SK-N-SH (cell line): ENCODE results near the gene GAPVD1. TPM values are rescaled to one million over a fixed set of nuclear protein-coding genes. Genes with fewer than 3 reads are reported as not detected.

Source experiments
- CTCF ChIA-PET: fragments of 300-600, 350-600 bp; formaldehyde crosslinking; extraction: SDS; loops from one replicate; lab custom pipeline; 2021; lab: Yijun Ruan, JAX
- POLR2A ChIA-PET: fragments of 350-600 bp; sonication (Branson Sonifier 250); formaldehyde crosslinking; extraction: SDS; loops from one replicate; lab custom pipeline; 2020; ENCODE audit warnings: antibody characterized with exemption, inconsistent platforms; lab: Yijun Ruan, JAX
- DNase-seq: peaks from one replicate; pipeline ENCODE4 v3.0.0; 2012
- H2AFZ ChIP-seq: fragments of 200-600 bp; sonication (generic); 2 replicates; pipeline ENCODE4 v1.8.1; 2016; ENCODE audit warnings: antibody characterized with exemption, mild to moderate bottlenecking, low read depth
- H3F3A ChIP-seq: fragments of 200-600 bp; sonication (generic); replicated peaks from 2 replicates; pipeline ENCODE3; 2016; ENCODE audit warnings: antibody characterized with exemption, mild to moderate bottlenecking; ENCODE audit not compliant: insufficient read depth
- H3K27ac ChIP-seq, 2 experiments: fragments of 200-500 bp in 1 of 2; fragments of 200-600 bp in 1 of 2; sonication (Bioruptor generic) in 1 of 2; sonication (generic), shearing (Covaris generic) in 1 of 2; 2 replicates each; pipeline versions ENCODE4 v1.5.1 to v1.6.1; 2014 to 2016; ENCODE audit warnings: low read depth in 2 of 2, inconsistent platforms in 1 of 2, low read length in 1 of 2, mild to moderate bottlenecking in 1 of 2, mixed read lengths in 1 of 2
- H3K27me3 ChIP-seq: fragments of 200-600 bp; sonication (generic), shearing (Covaris generic); 2 replicates; pipeline ENCODE4 v1.6.1; 2016; ENCODE audit warnings: mixed run types; ENCODE audit not compliant: insufficient read depth
- H3K36me3 ChIP-seq, 2 experiments: fragments of 200-500 bp in 1 of 2; fragments of 200-600 bp in 1 of 2; sonication (Bioruptor generic) in 1 of 2; sonication (generic) in 1 of 2; replicated peaks in 1 of 2; 2 replicates each; pipeline versions ENCODE3 to v1.5.1; 2014 to 2016; ENCODE audit warnings: low read length in 1 of 2, mild to moderate bottlenecking in 1 of 2; ENCODE audit not compliant: insufficient read depth in 2 of 2, control insufficient read depth in 1 of 2
- H3K4me1 ChIP-seq, 2 experiments: fragments of 200-500 bp in 1 of 2; fragments of 200-600 bp in 1 of 2; sonication (Bioruptor generic) in 1 of 2; sonication (generic), shearing (Covaris generic) in 1 of 2; 2 replicates each; pipeline versions ENCODE4 v1.5.1 to v1.6.1; 2014 to 2016; ENCODE audit warnings: low read depth in 1 of 2, low read length in 1 of 2, mixed run types in 1 of 2; ENCODE audit not compliant: insufficient read depth in 2 of 2, control insufficient read depth in 1 of 2
- H3K4me2 ChIP-seq: fragments of 200-600 bp; sonication (generic), shearing (Covaris generic); 2 replicates; pipeline ENCODE4 v1.6.1; 2017; ENCODE audit warnings: mixed run types
- H3K4me3 ChIP-seq, 2 experiments: fragments of 200-500 bp in 1 of 2; fragments of 200-600 bp in 1 of 2; sonication (Bioruptor generic) in 1 of 2; sonication (generic), shearing (Covaris generic) in 1 of 2; 2 replicates each; pipeline versions ENCODE4 v1.5.1 to v1.8.1; 2014 to 2016; ENCODE audit warnings: low read depth in 2 of 2, inconsistent platforms in 1 of 2, low read length in 1 of 2, mild to moderate bottlenecking in 1 of 2, mixed read lengths in 1 of 2, moderate library complexity in 1 of 2
- H3K79me2 ChIP-seq: fragments of 200-600 bp; sonication (generic); 2 replicates; pipeline ENCODE4 v1.8.1; 2017; ENCODE audit warnings: mild to moderate bottlenecking; ENCODE audit not compliant: insufficient read depth
- H3K9ac ChIP-seq: fragments of 200-600 bp; sonication (generic); 2 replicates; pipeline ENCODE4 v1.6.1; 2017; ENCODE audit warnings: mixed run types
- H3K9me2 ChIP-seq: fragments of 200-600 bp; sonication (generic); 2 replicates; pipeline ENCODE4 v1.6.1; 2017; ENCODE audit warnings: mixed run types
- H3K9me3 ChIP-seq: fragments of 200-600 bp; sonication (generic); 2 replicates; pipeline ENCODE4 v1.6.1; 2017; ENCODE audit warnings: mixed run types, mild to moderate bottlenecking, moderate library complexity
- H4K20me1 ChIP-seq: fragments of 200-600 bp; sonication (generic); 2 replicates; pipeline ENCODE4 v1.6.1; 2017; ENCODE audit warnings: mild to moderate bottlenecking, mixed run types; ENCODE audit not compliant: insufficient read depth
- CHD2 ChIP-seq: fragments of 150-350 bp; IDR thresholded peaks from 2 replicates; pipeline ENCODE4 v1.6.1; 2018; ENCODE audit warnings: low read length; ENCODE audit not compliant: partially characterized antibody
- ELF1 ChIP-seq: IDR thresholded peaks from 2 replicates; pipeline ENCODE4 v1.4.0; 2012
- JUND ChIP-seq: IDR thresholded peaks from 2 replicates; pipeline ENCODE4 v1.4.0; 2012
- MXI1 ChIP-seq: IDR thresholded peaks from 2 replicates; pipeline ENCODE4 v1.6.1; 2012; ENCODE audit warnings: mild to moderate bottlenecking, low read depth, low read length, improper control_type of control experiment
- POLR2AphosphoS5 ChIP-seq: IDR thresholded peaks from 2 replicates; pipeline ENCODE4 v1.6.1; 2012; ENCODE audit warnings: low read depth, low read length
- RCOR1 ChIP-seq: fragments of 150-350 bp; IDR thresholded peaks from 2 replicates; pipeline ENCODE4 v1.6.1; 2017; ENCODE audit warnings: antibody characterized with exemption, low read length
- SMC3 ChIP-seq: IDR thresholded peaks from 2 replicates; pipeline ENCODE4 v1.6.1; 2012; ENCODE audit warnings: low read depth, low read length, improper control_type of control experiment
- WGBS: methylation state at CpG from one replicate; pipeline ENCODE4 v1.1.6; 2017; ENCODE audit warnings: low lambda C conversion rate; 5-methylcytosine and 5-hydroxymethylcytosine counted together
- polyA plus RNA-seq, 3 experiments: library from polyadenylated mRNA; depleted of rRNA; stranded (reverse); fragments of >200 nt; gene quantifications; 2 replicates each; pipeline ENCODE4 v1.2.3, GENCODE V29; 2012
- TF ChIP-seq, protein P1 (sequence below): IDR thresholded peaks from 2 replicates; pipeline ENCODE4 v1.6.1; 2012; ENCODE audit warnings: mild to moderate bottlenecking, low read depth, low read length, moderate library complexity
- TF ChIP-seq, protein P2 (sequence below): IDR thresholded peaks from 2 replicates; pipeline ENCODE4; 2012
- TF ChIP-seq, protein P3 (sequence below): fragments of 150-350 bp; IDR thresholded peaks from 2 replicates; pipeline ENCODE4 v1.6.1; 2016; ENCODE audit warnings: mild to moderate bottlenecking, low read depth, low read length
- TF ChIP-seq, protein P4 (sequence below): IDR thresholded peaks from 2 replicates; pipeline ENCODE4 v1.4.0; 2012; ENCODE audit warnings: low read depth, borderline replicate concordance

GAPVD1 gene
- polyA plus RNA-seq, 1 of the 3 experiments (the other 2 are of a cell fraction): 10.5 TPM

DNA sequence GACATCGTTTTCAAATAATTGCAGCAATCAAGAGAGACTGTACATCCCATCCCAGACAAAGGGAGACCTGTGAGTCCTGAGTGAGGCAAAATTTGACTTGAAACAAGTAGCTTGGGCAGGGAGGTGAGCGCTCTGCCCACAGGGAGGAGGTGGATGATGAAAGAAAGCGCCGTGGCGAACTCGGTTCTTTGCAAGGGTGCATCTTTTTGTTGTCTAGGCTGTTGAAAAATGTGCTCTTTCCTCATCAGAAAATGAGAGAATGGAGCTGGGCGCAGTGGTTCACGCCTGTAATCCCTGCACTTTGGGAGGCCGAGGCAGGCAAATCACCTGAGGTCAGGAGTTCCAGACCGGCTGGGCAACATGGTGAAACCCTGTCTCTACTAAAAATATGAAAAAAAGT lies 150.5 kb downstream of the GAPVD1 start (continued):
- TF ChIP-seq, protein P1, sequence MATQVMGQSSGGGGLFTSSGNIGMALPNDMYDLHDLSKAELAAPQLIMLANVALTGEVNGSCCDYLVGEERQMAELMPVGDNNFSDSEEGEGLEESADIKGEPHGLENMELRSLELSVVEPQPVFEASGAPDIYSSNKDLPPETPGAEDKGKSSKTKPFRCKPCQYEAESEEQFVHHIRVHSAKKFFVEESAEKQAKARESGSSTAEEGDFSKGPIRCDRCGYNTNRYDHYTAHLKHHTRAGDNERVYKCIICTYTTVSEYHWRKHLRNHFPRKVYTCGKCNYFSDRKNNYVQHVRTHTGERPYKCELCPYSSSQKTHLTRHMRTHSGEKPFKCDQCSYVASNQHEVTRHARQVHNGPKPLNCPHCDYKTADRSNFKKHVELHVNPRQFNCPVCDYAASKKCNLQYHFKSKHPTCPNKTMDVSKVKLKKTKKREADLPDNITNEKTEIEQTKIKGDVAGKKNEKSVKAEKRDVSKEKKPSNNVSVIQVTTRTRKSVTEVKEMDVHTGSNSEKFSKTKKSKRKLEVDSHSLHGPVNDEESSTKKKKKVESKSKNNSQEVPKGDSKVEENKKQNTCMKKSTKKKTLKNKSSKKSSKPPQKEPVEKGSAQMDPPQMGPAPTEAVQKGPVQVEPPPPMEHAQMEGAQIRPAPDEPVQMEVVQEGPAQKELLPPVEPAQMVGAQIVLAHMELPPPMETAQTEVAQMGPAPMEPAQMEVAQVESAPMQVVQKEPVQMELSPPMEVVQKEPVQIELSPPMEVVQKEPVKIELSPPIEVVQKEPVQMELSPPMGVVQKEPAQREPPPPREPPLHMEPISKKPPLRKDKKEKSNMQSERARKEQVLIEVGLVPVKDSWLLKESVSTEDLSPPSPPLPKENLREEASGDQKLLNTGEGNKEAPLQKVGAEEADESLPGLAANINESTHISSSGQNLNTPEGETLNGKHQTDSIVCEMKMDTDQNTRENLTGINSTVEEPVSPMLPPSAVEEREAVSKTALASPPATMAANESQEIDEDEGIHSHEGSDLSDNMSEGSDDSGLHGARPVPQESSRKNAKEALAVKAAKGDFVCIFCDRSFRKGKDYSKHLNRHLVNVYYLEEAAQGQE: no peak
- no peak for TF ChIP-seq SMC3
- TF ChIP-seq, all 33 proteins: peak for 0

DNA sequence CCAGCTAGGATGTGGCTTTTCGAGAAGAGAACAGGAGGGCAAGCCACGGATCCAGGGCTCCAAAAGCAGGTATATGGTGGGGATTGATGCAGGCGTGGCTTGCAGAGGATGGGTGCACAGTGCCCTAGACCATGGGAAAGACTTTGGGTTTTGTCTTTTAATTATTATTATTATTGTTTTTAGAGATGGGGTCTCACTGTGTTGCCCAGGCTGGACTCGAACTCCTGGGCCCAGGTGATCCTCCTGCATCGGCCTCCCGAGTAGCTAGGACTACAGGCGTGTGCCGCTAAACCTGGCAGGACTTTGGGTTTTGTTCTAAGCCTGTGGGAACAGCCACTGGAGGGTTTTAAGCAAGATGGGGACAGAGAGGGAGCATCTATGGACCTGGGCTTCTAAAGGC lies 152.0 kb downstream of the GAPVD1 start:
- TF ChIP-seq, protein P2, sequence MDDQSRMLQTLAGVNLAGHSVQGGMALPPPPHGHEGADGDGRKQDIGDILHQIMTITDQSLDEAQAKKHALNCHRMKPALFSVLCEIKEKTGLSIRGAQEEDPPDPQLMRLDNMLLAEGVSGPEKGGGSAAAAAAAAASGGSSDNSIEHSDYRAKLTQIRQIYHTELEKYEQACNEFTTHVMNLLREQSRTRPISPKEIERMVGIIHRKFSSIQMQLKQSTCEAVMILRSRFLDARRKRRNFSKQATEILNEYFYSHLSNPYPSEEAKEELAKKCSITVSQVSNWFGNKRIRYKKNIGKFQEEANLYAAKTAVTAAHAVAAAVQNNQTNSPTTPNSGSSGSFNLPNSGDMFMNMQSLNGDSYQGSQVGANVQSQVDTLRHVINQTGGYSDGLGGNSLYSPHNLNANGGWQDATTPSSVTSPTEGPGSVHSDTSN: no peak
- no peak for TF ChIP-seq MXI1
- TF ChIP-seq CHD2: no peak
- TF ChIP-seq RCOR1: no peak
- no peak for TF ChIP-seq ELF1
- TF ChIP-seq, protein P3, sequence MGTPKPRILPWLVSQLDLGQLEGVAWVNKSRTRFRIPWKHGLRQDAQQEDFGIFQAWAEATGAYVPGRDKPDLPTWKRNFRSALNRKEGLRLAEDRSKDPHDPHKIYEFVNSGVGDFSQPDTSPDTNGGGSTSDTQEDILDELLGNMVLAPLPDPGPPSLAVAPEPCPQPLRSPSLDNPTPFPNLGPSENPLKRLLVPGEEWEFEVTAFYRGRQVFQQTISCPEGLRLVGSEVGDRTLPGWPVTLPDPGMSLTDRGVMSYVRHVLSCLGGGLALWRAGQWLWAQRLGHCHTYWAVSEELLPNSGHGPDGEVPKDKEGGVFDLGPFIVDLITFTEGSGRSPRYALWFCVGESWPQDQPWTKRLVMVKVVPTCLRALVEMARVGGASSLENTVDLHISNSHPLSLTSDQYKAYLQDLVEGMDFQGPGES: no peak
- TF ChIP-seq JUND: no peak
- TF ChIP-seq, protein P4, sequence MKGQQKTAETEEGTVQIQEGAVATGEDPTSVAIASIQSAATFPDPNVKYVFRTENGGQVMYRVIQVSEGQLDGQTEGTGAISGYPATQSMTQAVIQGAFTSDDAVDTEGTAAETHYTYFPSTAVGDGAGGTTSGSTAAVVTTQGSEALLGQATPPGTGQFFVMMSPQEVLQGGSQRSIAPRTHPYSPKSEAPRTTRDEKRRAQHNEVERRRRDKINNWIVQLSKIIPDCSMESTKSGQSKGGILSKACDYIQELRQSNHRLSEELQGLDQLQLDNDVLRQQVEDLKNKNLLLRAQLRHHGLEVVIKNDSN: no peak
- no peak for TF ChIP-seq POLR2AphosphoS5
- Histone ChIP-seq H3K4me2 (no peak overlapping the region), H3K4me1 (peaks cover 0 to under 1% of the 10 kb centered on the region in 2 experiments; a peak in 1 of 4 replicates), H3K4me3 (no peak overlapping the region), H4K20me1 (no peaks in the 10 kb centered on the region), H3K9ac (no peak overlapping the region), H3F3A (no peaks in the 10 kb centered on the region), H3K9me2 (no peaks in the 10 kb centered on the region), H3K9me3 (no peaks in the 10 kb centered on the region), H3K36me3 (no peaks in the 10 kb centered on the region), H2AFZ (no peak overlapping the region), H3K27ac (no peak overlapping the region), H3K79me2 (no peaks in the 10 kb centered on the region), H3K27me3 (no peaks in the 10 kb centered on the region)
- ChIA-PET CTCF (interaction anchor here (1.1 to 1.5 kb wide), 2 partner anchors 145 to 985 kb away, joined by 3 to 4 read pairs; no protein-coding TSS in a partner anchor), POLR2A (no interaction called here)
- 95% methylated on average over 8 of the region's 8 CpGs for WGBS
- DNase-seq: no peak
